H1 (cell line): ENCODE measurements around the gene TAS2R3. TPM values are rescaled to one million over a fixed set of nuclear protein-coding genes. Genes with fewer than 3 reads are reported as not detected.

ENCODE experiments used
- CHD7 ChIP-seq: fragments of 300-600 bp; sonication (generic); IDR thresholded peaks from 2 replicates; pipeline ENCODE4 v1.7.1; 2012; ENCODE audit warnings: low read length, moderate library complexity, mild to moderate bottlenecking, inconsistent platforms; ENCODE audit not compliant: insufficient replicate concordance
- polyA plus RNA-seq, 7 experiments: library from polyadenylated mRNA; depleted of rRNA in 3 of 7; stranded (reverse) in 5 of 7; unstranded in 2 of 7; fragments of >200 nt in 5 of 7; fragments of 200-250 nt in 2 of 7; gene quantifications; 1 replicate in 5 of 7; 2 replicates in 1 of 7; 4 replicates in 1 of 7; pipeline versions ENCODE4 v1.2.1 to v1.2.3, GENCODE V29; 2011 to 2013; ENCODE audit warnings: missing spikeins in 2 of 7, mixed read lengths in 2 of 7
- total RNA-seq: library from RNA; stranded (reverse); fragmentation: NEBNext Ultra II Directional; extraction: Animal tissue kit (Norgen Biotek cat#: 25700); gene quantifications from 2 replicates; pipeline ENCODE4 v1.2.1, GENCODE V29; 2021

TAS2R3 gene
- total and polyA plus RNA-seq, 2 of the 8 experiments (the other 6 are each of a cell fraction or from before 2014, with no cell fraction given): 0.48 to 0.99 TPM

GRCh38 chr7:141737836-141738591, 25.9 kb upstream of the TAS2R3 start, which contains the start of gene SSBP1 (continued):
- TF ChIP-seq CHD7: peak; percentile 85
